IMR-90 (cell line): ENCODE measurements around the gene RAI1. TPM values are rescaled to one million over a fixed set of nuclear protein-coding genes. Genes with fewer than 3 reads are reported as not detected.

Experiments used
- ATAC-seq: fragments of 200-7000 bp; cut with Tn5 transposase; 2 replicates; pipeline ENCODE4 v1.9.1; 2020; ENCODE audit warnings: low read depth, mild to moderate bottlenecking, moderate library complexity
- BruUV-seq: library from RNA; stranded (reverse); fragments of 400-500 nt; replicated peaks from 2 replicates; lab custom pipeline; 2021; lab: Mats Ljungman, UMichigan
- CTCF ChIA-PET: fragments of 300-600 bp; formaldehyde crosslinking; extraction: SDS; loops from one replicate; lab custom pipeline; 2021; ENCODE audit warnings: antibody characterized with exemption; lab: Yijun Ruan, JAX
- POLR2A ChIA-PET: fragments of 300-600 bp; sonication (Branson Sonifier 250); formaldehyde crosslinking; loops from one replicate; lab custom pipeline; 2022; ENCODE audit warnings: antibody characterized with exemption; ENCODE audit not compliant: unreplicated experiment; lab: Charles Lee
- DNase-seq: peaks from one replicate; pipeline ENCODE4 v3.0.0; 2013
- H2AFZ ChIP-seq: replicated peaks from 2 replicates; pipeline ENCODE3; 2013; ENCODE audit warnings: low read length, mild to moderate bottlenecking; ENCODE audit not compliant: poor library complexity
- H2AK5ac ChIP-seq: 2 replicates; pipeline ENCODE4 v1.6.1; 2013; ENCODE audit warnings: low read depth, low read length, inconsistent platforms
- H2AK9ac ChIP-seq: replicated peaks from 2 replicates; pipeline ENCODE3; 2013; ENCODE audit warnings: mild to moderate bottlenecking, low read depth, low read length, moderate library complexity; ENCODE audit not compliant: poor library complexity
- H2BK120ac ChIP-seq: 2 replicates; pipeline ENCODE4 v1.6.1; 2013; ENCODE audit warnings: low read depth, low read length, inconsistent platforms
- H2BK15ac ChIP-seq: 3 replicates; pipeline ENCODE4 v1.6.1; 2013; ENCODE audit warnings: low read depth, low read length, inconsistent platforms
- H2BK20ac ChIP-seq: 2 replicates; pipeline ENCODE4 v1.6.1; 2013; ENCODE audit warnings: low read depth, mild to moderate bottlenecking, inconsistent platforms, low read length, moderate library complexity
- H2BK5ac ChIP-seq: 2 replicates; pipeline ENCODE4 v1.6.1; 2013; ENCODE audit warnings: mild to moderate bottlenecking, low read depth, low read length, inconsistent platforms; ENCODE audit not compliant: poor library complexity, severe bottlenecking
- H3K14ac ChIP-seq: replicated peaks from 2 replicates; pipeline ENCODE4 v1.6.1; 2013; ENCODE audit warnings: low read depth, low read length, inconsistent platforms
- H3K18ac ChIP-seq: 2 replicates; pipeline ENCODE4 v1.6.1; 2013; ENCODE audit warnings: low read depth, low read length, control low read depth
- H3K23ac ChIP-seq: 2 replicates; pipeline ENCODE4 v1.6.1; 2013; ENCODE audit warnings: low read depth, low read length, inconsistent platforms
- H3K27ac ChIP-seq: 2 replicates; pipeline ENCODE4 v1.5.1; 2013; ENCODE audit warnings: mild to moderate bottlenecking, control low read depth, low read length; ENCODE audit not compliant: insufficient read depth
- H3K27me3 ChIP-seq: 2 replicates; pipeline ENCODE4 v1.6.1; 2013; ENCODE audit warnings: low read length; ENCODE audit not compliant: control insufficient read depth, insufficient read depth
- H3K36me3 ChIP-seq: 2 replicates; pipeline ENCODE4 v1.6.1; 2013; ENCODE audit warnings: low read length, mixed read lengths; ENCODE audit not compliant: control insufficient read depth, insufficient read depth
- H3K4ac ChIP-seq: 2 replicates; pipeline ENCODE4 v1.6.1; 2013; ENCODE audit warnings: low read depth, low read length, inconsistent platforms
- H3K4me1 ChIP-seq: 2 replicates; pipeline ENCODE4 v1.6.1; 2013; ENCODE audit warnings: low read length, mixed read lengths; ENCODE audit not compliant: control insufficient read depth, insufficient read depth
- H3K4me2 ChIP-seq: 2 replicates; pipeline ENCODE4 v1.6.1; 2013; ENCODE audit warnings: low read depth, mild to moderate bottlenecking, control low read depth, low read length, moderate library complexity
- H3K4me3 ChIP-seq: 2 replicates; pipeline ENCODE4 v1.5.1; 2013; ENCODE audit warnings: low read depth, mild to moderate bottlenecking, control low read depth, low read length, moderate library complexity; ENCODE audit not compliant: insufficient read depth
- H3K56ac ChIP-seq: 2 replicates; pipeline ENCODE4 v1.6.1; 2013; ENCODE audit warnings: low read length, inconsistent platforms; ENCODE audit not compliant: insufficient read depth; ENCODE audit errors: extremely low read depth
- H3K79me1 ChIP-seq, 2 experiments: 2 replicates each; pipeline ENCODE4 v1.6.1; 2013; ENCODE audit warnings: low read length in 2 of 2, inconsistent platforms in 1 of 2, low read depth in 1 of 2
- H3K9ac ChIP-seq: 2 replicates; pipeline ENCODE4 v1.6.1; 2013; ENCODE audit warnings: low read depth, low read length, control low read depth
- H3K9me1 ChIP-seq: 2 replicates; pipeline ENCODE4 v1.6.1; 2013; ENCODE audit warnings: low read length, inconsistent platforms; ENCODE audit not compliant: insufficient read depth
- H3K9me3 ChIP-seq: 2 replicates; pipeline ENCODE4 v1.6.1; 2013; ENCODE audit warnings: low read length; ENCODE audit not compliant: control insufficient read depth, insufficient read depth
- H4K20me1 ChIP-seq: 2 replicates; pipeline ENCODE4 v1.6.1; 2013; ENCODE audit warnings: low read length, inconsistent platforms; ENCODE audit not compliant: insufficient read depth
- H4K5ac ChIP-seq: 2 replicates; pipeline ENCODE4 v1.6.1; 2013; ENCODE audit warnings: mild to moderate bottlenecking, low read depth, low read length, control low read depth
- H4K8ac ChIP-seq, 2 experiments: 2 replicates each; pipeline ENCODE4 v1.6.1; 2013; ENCODE audit warnings: low read depth in 2 of 2, low read length in 2 of 2, control low read depth in 1 of 2, inconsistent platforms in 1 of 2
- H4K91ac ChIP-seq: 2 replicates; pipeline ENCODE4 v1.6.1; 2013; ENCODE audit warnings: low read depth, low read length, inconsistent platforms; ENCODE audit not compliant: insufficient read depth
- BHLHE40 ChIP-seq: fragments of 150-350 bp; IDR thresholded peaks from 2 replicates; pipeline ENCODE4 v1.6.1; 2016; ENCODE audit warnings: mild to moderate bottlenecking, low read depth, low read length
- CEBPB ChIP-seq: IDR thresholded peaks from 2 replicates; pipeline ENCODE4 v1.6.1; 2012; ENCODE audit warnings: low read depth, low read length, improper control_type of control experiment
- CHD1 ChIP-seq: IDR thresholded peaks from 2 replicates; pipeline ENCODE4 v1.6.1; 2012; ENCODE audit warnings: low read depth, low read length, improper control_type of control experiment
- CTCF ChIP-seq: conservative IDR thresholded peaks from 2 replicates; pipeline ENCODE4 v1.5.1; 2012; ENCODE audit warnings: mild to moderate bottlenecking, low read depth, low read length, improper control_type of control experiment
- ELK1 ChIP-seq: fragments of 150-350 bp; IDR thresholded peaks from 2 replicates; pipeline ENCODE4 v1.6.1; 2016; ENCODE audit warnings: low read depth, mild to moderate bottlenecking, low read length, moderate library complexity, borderline replicate concordance
- FOS ChIP-seq: fragments of 150-350 bp; IDR thresholded peaks from 2 replicates; pipeline ENCODE4 v1.6.1; 2016; ENCODE audit warnings: low read depth, low read length
- MXI1 ChIP-seq: IDR thresholded peaks from 2 replicates; pipeline ENCODE4 v1.6.1; 2012; ENCODE audit warnings: low read depth, mild to moderate bottlenecking, low read length, moderate library complexity, borderline replicate concordance
- NFE2L2 ChIP-seq: fragments of 150-350 bp; IDR thresholded peaks from 2 replicates; pipeline ENCODE4 v1.6.1; 2016; ENCODE audit warnings: low read depth, mild to moderate bottlenecking, low read length
- POLR2A ChIP-seq: IDR thresholded peaks from 2 replicates; pipeline ENCODE4 v1.6.1; 2012; ENCODE audit warnings: mild to moderate bottlenecking, low read depth, low read length
- RAD21 ChIP-seq: IDR thresholded peaks from 2 replicates; pipeline ENCODE4 v1.6.1; 2012; ENCODE audit warnings: low read length, improper control_type of control experiment
- RCOR1 ChIP-seq: IDR thresholded peaks from 2 replicates; pipeline ENCODE4 v1.6.1; 2012; ENCODE audit warnings: mild to moderate bottlenecking, low read length, improper control_type of control experiment; ENCODE audit not compliant: insufficient replicate concordance
- SMC3 ChIP-seq: fragments of 150-350 bp; IDR thresholded peaks from 2 replicates; pipeline ENCODE4 v1.6.1; 2016; ENCODE audit warnings: low read depth, mild to moderate bottlenecking, antibody characterized with exemption, low read length, moderate library complexity
- USF2 ChIP-seq: fragments of 150-350 bp; IDR thresholded peaks from 2 replicates; pipeline ENCODE4 v1.6.1; 2017; ENCODE audit warnings: mild to moderate bottlenecking, antibody characterized with exemption, low read length, low read depth
- WGBS, 2 experiments: methylation state at CpG; one replicate each; pipeline versions ENCODE4 v1.1.5 to v1.1.7; 2013; ENCODE audit warnings: missing lambda C conversion rate in 2 of 2; ENCODE audit not compliant: insufficient read length in 1 of 2; ENCODE audit errors: extremely low coverage in 2 of 2; 5-methylcytosine and 5-hydroxymethylcytosine counted together
- dilution Hi-C: fragments of 300-500 bp; cut with HindIII; formaldehyde crosslinking; loops from one replicate; pipeline ENCODE4 v1.14.3; 2018; ENCODE audit warnings: low sequenced_read_pairs; ENCODE audit not compliant: unreplicated experiment
- in situ Hi-C: fragments of 300-500 bp; cut with MboI; formaldehyde crosslinking; loops from 3 replicates; pipeline ENCODE4 v1.14.3; 2019; ENCODE audit warnings: low sequenced_read_pairs, inconsistent platforms, mixed read lengths
- intact Hi-C: fragments of 100-400 bp; cut with micrococcal nuclease; formaldehyde crosslinking; loops from 2 replicates; pipeline ENCODE4 v1.10.0; 2022
- polyA plus RNA-seq, 3 experiments: library from polyadenylated mRNA; depleted of rRNA; stranded (reverse); fragments of >200 nt; gene quantifications; 2 replicates each; pipeline ENCODE4 v1.2.3, GENCODE V29; 2012; ENCODE audit warnings: low replicate concordance in 1 of 3
- total RNA-seq: library from RNA; depleted of rRNA; stranded (reverse); fragments of >200 nt; gene quantifications from 2 replicates; pipeline ENCODE4 v1.2.3, GENCODE V29; 2012

Gene RAI1
- total and polyA plus RNA-seq, 2 of the 4 experiments (the other 2 are of a cell fraction): 1.8 to 10.5 TPM

- intact Hi-C loops: no loop called here
- CTCF ChIA-PET: no interaction called here
Measured at GRCh38 chr17:17847118-17847689, 165.9 kb downstream of the RAI1 start.

More at GRCh38 chr17:17847118-17847689, 165.9 kb downstream of the RAI1 start:
- POLR2A ChIA-PET: no interaction called here
- H3K14ac ChIP-seq: no peak overlapping the region
- no peak overlapping the region for H2AK5ac ChIP-seq
- no peak overlapping the region for H2BK5ac ChIP-seq
- BruUV-seq: no TSS peak
- H2AK9ac ChIP-seq: no peak overlapping the region
- H3K9me3 ChIP-seq: no peaks in the 10 kb centered on the region
- H3K27ac ChIP-seq: no peak overlapping the region
- H3K18ac ChIP-seq: no peak overlapping the region
- H2BK15ac ChIP-seq: no peak overlapping the region
- H3K4me1 ChIP-seq: peaks cover 8% of the 10 kb centered on the region; the same call in 1 of the 2 replicates
- ATAC-seq: no peak
- no peak overlapping the region for H3K9ac ChIP-seq
- 69% methylated on average over 8 of the region's 17 CpGs; no CpG with 5 or more reads in 1 of the 2 experiments for WGBS, 2 experiments
- H3K4me2 ChIP-seq: no peak overlapping the region
- dilution Hi-C loops (no loop called here), in situ Hi-C loops (no loop called here)
- no peak overlapping the region for H3K56ac ChIP-seq
- H4K91ac ChIP-seq: no peak overlapping the region
- no peak overlapping the region for H2BK20ac ChIP-seq
- H2BK120ac ChIP-seq: no peak overlapping the region
- H3K79me1 ChIP-seq: no peaks in the 10 kb centered on the region
- H4K20me1 ChIP-seq: no peaks in the 10 kb centered on the region
- no peak for DNase-seq
- no peak overlapping the region for H4K8ac ChIP-seq
- TF ChIP-seq USF2 (no peak), NFE2L2 (no peak), MXI1 (no peak), FOS (no peak), CEBPB (no peak), ELK1 (no peak), POLR2A (no peak), BHLHE40 (no peak), CHD1 (no peak), RCOR1 (no peak), SMC3 (no peak), CTCF (no peak), RAD21 (no peak)
- no peak overlapping the region for H2AFZ ChIP-seq
- H3K4ac ChIP-seq: no peak overlapping the region
- no peaks in the 10 kb centered on the region for H3K27me3 ChIP-seq
- peaks cover 6% of the 10 kb centered on the region; the same call in 1 of the 2 replicates for H3K9me1 ChIP-seq
- no peak overlapping the region for H3K23ac ChIP-seq
- no peak overlapping the region for H4K5ac ChIP-seq
- H3K4me3 ChIP-seq: no peak overlapping the region
- peaks cover 11% of the 10 kb centered on the region; the same call in 1 of the 2 replicates for H3K36me3 ChIP-seq
